Measurements from ENCODE around the gene CCDC3.
"Not testable (repeated sequence)": the region's sequence is repeated elsewhere in the genome, so short reads cannot be mapped to it uniquely, and the experiment has no call there.

Gene CCDC3

DNA sequence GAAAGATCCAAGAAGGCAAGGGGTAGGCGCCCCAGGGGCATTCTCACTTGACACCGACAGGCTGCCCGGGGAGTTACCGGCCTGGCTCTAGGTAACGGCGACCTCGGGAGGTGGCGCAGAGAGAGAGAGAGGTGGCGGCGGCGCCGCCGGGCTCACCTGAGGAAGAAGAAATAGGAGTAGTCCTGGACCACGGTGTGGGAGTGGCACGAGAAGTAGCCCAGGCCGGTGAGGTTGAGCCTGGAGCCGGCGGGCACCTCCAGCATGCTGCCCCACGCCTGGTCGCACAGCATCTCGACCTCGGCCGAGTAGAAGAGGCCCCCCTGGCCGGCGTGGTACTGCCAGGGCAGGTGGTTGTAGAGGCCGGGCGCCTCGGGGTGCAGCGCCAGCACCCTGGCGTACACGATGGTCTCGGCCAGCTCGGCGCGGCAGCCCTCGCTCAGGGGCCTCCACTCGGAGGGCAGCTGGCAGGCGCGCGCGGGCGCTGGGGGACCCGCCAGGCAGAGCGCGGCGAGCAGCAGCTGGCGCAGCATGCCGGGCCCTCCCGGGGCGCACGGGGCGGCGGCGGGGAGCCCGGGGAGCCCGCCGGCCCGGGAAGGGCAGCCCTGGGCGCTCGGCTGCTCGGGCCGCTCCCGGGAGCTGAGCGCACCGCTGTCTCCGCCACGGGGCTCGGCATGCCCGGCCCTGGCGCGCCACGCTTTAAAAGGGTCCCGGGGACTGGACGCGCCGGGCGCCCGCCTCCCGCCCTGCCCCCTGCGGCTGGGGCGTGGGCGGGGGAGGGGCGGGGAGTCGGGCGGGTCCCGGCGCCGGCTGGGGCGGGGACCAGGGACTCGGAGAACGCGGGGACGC lies at the start of gene CCDC3:
Gene CCDC3, minus strand, starts transcription at position 673 of the 846 bp plus-strand sequence. Its CDS starts 143 bp downstream, at position 530.
- no peak for DNase-seq (ENCODE audit: low read depth)

GRCh38 chr10:13051126-13051694 lies 49.7 kb upstream of the CCDC3 start:
- no peak for DNase-seq (ENCODE audit: low read depth)

DNA sequence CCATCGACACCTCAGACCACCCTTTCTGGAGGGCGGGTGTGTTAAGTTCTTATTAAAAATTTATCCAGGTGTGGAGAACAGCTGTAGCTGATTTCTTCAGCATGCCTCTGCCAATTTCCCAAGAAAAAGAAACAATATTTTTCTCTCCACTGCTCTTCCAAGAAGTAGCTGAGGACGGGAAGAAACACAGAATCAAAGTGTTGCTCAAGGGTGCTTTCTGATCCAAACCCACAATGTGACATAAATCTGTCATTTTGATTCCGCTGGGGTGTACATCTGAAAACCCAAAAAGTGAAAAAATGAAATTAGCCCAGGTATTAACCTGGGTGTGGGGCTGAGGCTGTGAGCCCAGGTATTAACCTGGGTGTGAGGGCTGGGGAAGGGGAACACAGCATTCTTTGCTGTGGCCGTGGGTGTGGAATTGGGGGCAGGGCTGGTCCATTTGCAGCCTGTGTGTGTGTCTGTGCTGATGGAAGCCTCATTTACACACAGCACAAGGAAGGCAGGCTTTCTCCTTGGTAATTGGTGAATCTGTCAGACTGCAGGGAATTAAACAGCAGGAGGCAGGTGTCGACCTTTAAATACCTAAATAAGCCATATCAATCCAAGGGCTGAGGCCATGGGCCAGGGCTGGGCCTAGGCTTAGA lies 48.4 kb upstream of the CCDC3 start:
- no peak for DNase-seq (ENCODE audit: low read depth)

DNA sequence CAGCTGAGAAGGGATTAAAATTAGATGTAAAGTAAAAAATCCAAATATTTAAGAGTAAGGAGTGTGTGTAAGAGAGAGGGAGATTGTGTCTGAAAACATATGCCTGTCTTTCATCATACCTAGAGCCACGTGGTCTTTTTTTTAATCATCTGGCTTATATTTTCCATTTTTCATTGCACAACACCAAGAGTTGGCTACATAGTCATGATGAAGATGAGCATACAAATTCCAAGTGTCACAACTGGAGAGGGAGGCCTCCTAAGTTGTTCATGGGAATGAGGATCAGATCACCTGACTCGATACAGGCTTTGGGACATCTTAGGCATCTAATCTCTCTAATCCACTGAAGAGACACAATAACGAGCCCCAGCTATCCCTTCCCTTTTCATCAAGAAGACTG lies 47.2 kb upstream of the CCDC3 start:
- no peak for DNase-seq (ENCODE audit: low read depth)

GRCh38 chr10:13047529-13048206 lies 46.2 kb upstream of the CCDC3 start:
- DNase-seq (ENCODE audit: low read depth), result no peak

GRCh38 chr10:13046851-13047528 lies 45.5 kb upstream of the CCDC3 start:
- DNase-seq (ENCODE audit: low read depth), result no peak

GRCh38 chr10:13043520-13043919 lies 42.0 kb upstream of the CCDC3 start:
- no peak for DNase-seq (ENCODE audit: low read depth)

GRCh38 chr10:13039761-13040160 lies 38.2 kb upstream of the CCDC3 start:
- no peak for DNase-seq (ENCODE audit: low read depth)

GRCh38 chr10:13038391-13038790 lies 36.9 kb upstream of the CCDC3 start:
- DNase-seq (ENCODE audit: low read depth), result no peak

GRCh38 chr10:13037832-13038231 lies 36.3 kb upstream of the CCDC3 start:
- DNase-seq (ENCODE audit: low read depth), result no peak

GRCh38 chr10:13036841-13037240 lies 35.3 kb upstream of the CCDC3 start:
- DNase-seq (ENCODE audit: low read depth), result no peak

GRCh38 chr10:13035731-13036130 lies 34.2 kb upstream of the CCDC3 start:
- DNase-seq (ENCODE audit: low read depth), result not testable (repeated sequence)

DNA sequence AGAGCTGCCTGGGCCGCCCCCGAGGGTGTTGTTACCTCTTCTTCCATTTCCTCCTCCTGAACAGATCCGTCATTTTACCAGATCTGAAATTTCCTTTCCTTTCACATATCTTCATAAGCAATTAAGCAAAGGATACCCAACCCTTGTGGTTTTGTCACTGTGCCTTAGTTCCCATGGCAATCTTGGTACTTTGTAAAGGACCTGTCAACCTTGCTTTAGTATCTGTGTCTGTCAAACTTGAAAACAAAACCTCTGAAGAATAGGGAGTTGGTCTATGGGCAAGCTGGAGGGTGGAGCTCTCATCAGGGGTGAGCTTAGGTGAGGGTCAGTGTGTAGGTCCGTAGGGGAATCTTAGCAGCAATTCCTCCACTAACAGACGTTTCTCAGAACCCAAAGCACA lies 25.4 kb upstream of the CCDC3 start:
- no peak for DNase-seq (ENCODE audit: low read depth)

DNA sequence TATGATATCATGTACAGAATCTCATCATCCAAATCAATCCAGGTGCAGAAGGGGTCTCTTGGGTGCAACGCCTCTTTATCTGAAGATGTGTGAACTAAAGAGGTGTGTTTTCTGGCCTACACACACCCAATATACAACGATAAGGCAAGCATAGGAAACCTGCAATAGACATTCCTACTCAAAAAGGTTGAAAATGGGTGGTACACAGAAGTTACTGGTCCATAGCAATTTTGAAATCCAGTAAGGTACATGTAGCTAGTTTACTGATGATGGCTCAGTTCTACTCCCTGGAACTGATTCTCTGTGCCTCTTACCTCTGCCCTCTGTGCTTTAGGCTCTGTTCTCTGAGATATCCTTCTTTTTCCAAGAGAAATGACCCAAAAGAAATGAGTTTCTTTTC lies 22.2 kb upstream of the CCDC3 start:
- no peak for DNase-seq (ENCODE audit: low read depth)

- DNase-seq (ENCODE audit: low read depth), result no peak
These were observed 17.8 kb upstream of the CCDC3 start for GRCh38 chr10:13019280-13019679.

- DNase-seq (ENCODE audit: low read depth), result no peak
These were observed 16.7 kb upstream of the CCDC3 start for GRCh38 chr10:13018171-13018570.

DNA sequence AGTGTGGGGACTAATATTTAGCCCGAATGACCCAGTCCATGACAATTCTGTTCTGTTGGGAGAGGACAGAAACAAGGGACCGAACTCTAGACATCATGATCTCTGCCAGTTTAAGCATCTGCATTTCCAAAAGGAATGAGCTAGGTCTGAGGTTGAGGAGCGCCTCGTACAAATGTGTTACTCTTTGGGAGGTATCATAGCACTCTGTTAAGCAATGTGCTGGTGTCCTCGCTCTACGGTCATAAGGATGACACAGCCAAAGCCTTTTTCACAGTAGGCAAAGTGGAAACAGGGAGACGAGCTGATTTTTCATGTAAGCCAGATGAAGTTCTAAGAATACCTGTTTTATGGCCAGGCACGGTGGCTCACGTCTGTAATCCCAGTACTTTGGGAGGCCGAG lies 15.4 kb upstream of the CCDC3 start:
- no peak for DNase-seq (ENCODE audit: low read depth)

GRCh38 chr10:13016426-13016825 lies 14.9 kb upstream of the CCDC3 start:
- no peak for DNase-seq (ENCODE audit: low read depth)

- no peak for DNase-seq (ENCODE audit: low read depth)
These were observed 4.5 kb upstream of the CCDC3 start for GRCh38 chr10:13006037-13006436.

GRCh38 chr10:13003759-13004158 lies 2.2 kb upstream of the CCDC3 start:
- DNase-seq (ENCODE audit: low read depth), result no peak

- DNase-seq (ENCODE audit: low read depth), result no peak
These were observed 1.5 kb upstream of the CCDC3 start for GRCh38 chr10:13003004-13003403.

GRCh38 chr10:13001887-13002212 lies 337 bp upstream of the CCDC3 start:
- no peak for DNase-seq (ENCODE audit: low read depth)
